Erythroblast (primary cell): ENCODE results near the gene OSM.
A peak's percentile ranks its signal among the peaks of the same experiment; 100 is the strongest.

Experiments
- GATA1 ChIP-seq: IDR thresholded peaks from 2 replicates; pipeline ENCODE4 v1.6.1; 2011; ENCODE audit warnings: low read depth, mild to moderate bottlenecking, control low read depth, low read length, moderate library complexity
- POLR2A ChIP-seq: IDR thresholded peaks from 2 replicates; pipeline ENCODE4 v1.6.1; 2011; ENCODE audit warnings: mild to moderate bottlenecking, low read length

- TF ChIP-seq POLR2A, result peak; percentile 42
- TF ChIP-seq GATA1, result no peak
Observed at GRCh38 chr22:30262917-30263741, 3.5 kb downstream of the OSM start.
